Activated naive CD8-positive, alpha-beta T cell treated with anti-CD3 and anti-CD28 coated beads, Interleukin-2, amount 50 U/mL, for 16 hours (primary cell): ENCODE measurements around the gene ZCCHC7.
"Not testable (repeated sequence)": the region's sequence is repeated elsewhere in the genome, so short reads cannot be mapped to it uniquely, and the experiment has no call there.

ENCODE experiments used
- DNase-seq: peaks from one replicate; pipeline ENCODE4 v3.0.0-alpha.2; 2020; ENCODE audit warnings: low read depth, low spot score

ZCCHC7 gene

DNA sequence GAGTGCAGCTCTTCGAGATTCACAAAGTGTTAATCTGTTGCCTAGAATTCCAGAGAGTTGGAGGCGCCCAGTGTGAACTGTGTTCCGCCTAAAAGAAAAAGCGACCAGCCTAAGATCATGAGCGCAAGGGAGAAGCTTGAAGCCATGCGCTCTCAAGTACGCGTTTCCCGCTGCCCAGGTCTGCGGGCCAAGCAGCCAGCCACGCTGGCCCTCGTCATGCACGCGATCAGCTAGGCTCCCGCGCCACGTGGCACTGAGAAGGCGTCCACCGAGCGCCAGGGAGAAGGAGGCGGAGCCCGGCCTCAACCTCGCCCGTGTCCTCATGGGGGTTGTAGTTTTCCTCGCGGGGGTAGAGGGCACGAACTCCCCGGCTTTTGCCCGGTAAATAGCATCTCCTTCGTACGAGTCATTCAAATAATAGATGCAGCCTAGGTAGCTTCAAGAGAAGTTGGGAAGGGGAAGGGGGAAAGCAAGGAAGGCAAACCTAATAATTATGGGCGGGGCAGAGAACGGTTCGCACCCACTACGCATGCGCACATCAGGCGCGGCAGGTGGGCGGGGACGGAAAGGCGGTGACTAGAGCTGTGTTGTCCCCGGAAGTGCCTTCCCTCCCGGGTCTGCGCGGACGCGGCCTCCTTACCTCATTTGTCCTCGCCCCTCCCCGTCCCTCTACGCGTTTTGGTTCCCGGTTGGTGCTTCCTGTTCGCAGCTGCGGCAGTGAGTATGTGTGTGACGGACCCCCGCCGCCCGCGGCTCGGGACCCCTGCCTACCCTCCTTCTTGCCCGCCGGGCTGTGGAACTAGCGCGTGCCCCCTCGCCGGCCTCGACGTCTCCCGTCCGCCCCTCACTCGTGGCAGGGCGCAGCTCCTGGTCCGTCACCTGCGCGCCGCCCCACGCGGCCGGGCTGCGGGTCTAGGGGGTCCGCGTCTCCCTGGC, at the start of gene ZCCHC7:
Gene ZCCHC7 (plus strand): TSS at position 668 of the 936 bp plus-strand sequence.
- DNase-seq, result peak; percentile 96

DNA sequence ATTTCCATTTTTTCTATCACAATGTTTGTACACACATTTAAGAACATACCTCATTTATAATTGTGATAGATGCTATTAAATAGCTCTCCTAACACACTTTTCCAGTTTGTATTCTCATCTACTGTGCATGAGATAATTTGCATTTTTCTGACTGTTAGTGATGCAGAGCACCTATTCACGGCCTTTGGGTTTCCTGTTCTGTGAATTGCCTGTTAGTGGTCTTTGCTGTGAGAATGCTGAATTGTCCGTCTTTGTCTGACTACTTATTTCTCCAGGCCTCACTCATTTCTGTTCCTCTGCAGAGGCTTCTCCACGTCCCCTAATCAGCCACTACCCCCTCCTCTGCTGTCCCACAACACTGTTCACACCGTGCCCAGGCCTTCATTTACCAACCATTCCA, 45.6 kb upstream of the ZCCHC7 start:
- DNase-seq, result not testable (repeated sequence)

GRCh38 chr9:37079370-37080164, 40.8 kb upstream of the ZCCHC7 start:
- DNase-seq, result peak; percentile 86

DNA sequence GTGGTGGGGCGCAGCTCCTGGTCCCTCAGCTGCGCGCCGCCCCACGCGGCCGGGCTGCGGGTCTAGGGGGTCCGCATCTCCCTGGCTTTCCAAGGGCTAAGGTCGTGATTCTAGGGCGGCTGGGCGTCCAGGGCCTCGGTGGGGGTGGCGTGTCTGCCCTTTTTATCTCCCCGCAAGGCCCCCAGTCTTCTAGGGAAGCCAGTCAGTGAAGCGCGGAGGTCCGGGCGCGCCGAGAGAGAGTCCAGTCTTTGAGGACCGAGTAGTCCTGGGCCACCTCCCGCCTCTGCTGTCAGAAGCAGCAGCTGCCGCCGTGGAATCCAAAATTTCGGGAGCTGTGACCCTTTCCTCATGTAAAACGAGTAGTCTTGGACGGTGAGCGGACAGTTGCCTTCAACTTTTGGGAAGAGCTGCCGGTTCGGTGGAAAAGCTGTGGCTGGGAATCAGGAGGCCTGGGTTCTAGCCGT, 40.2 kb upstream of the ZCCHC7 start:
- DNase-seq, result not testable (repeated sequence)

- not testable (repeated sequence) for DNase-seq
These were observed 38.9 kb upstream of the ZCCHC7 start for GRCh38 chr9:37081507-37081906.

GRCh38 chr9:37082214-37082765, 38.1 kb upstream of the ZCCHC7 start:
- DNase-seq, result no peak

- DNase-seq, result no peak
These were observed 36.7 kb upstream of the ZCCHC7 start for GRCh38 chr9:37083654-37084053.

DNA sequence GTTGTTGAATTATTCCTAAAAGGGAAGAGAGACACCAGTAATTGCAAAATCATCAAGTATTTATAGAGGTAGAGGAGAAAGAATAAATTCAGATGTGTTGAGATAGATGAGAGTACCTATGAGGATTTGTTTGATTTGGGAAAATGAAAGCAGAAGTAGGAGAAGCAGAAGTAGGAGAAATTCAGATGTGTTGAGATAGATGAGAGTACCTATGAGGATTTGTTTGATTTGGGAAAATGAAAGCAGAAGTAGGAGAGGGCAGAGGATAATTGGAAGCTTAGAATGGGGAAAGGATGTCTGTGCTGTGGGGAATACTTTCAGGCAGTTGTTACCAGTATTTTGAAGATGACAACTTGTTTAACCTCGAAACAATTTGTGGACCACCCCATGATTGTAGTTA, 35.1 kb upstream of the ZCCHC7 start:
- DNase-seq, result no peak

DNA sequence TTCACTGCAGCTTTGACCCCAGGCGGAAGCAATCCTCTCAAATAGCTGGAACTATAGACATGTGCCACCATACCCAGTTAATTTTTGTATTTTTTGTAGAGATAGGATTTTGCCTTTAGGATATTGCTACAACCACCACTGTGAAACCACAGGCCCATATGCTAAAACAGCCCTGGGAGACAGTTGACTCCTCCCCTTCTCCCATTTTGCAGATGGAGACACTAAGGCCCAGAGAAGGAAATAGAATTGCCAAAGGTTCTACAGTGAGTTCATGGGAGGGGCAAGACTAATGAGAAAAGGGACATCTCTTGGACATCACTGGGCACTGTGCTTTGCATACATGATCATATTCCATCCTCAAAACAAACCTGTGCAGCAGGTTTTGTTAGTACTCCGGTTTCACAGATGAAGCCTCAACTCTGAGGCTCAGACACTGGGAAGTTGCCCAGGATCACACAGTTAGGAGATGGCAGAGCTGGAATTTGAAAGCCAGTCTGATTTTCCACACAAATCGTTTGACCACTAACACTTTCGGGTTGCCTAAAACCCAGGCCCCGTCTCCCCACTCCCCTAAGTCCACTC, 27.6 kb upstream of the ZCCHC7 start:
- DNase-seq, result not testable (repeated sequence)

DNA sequence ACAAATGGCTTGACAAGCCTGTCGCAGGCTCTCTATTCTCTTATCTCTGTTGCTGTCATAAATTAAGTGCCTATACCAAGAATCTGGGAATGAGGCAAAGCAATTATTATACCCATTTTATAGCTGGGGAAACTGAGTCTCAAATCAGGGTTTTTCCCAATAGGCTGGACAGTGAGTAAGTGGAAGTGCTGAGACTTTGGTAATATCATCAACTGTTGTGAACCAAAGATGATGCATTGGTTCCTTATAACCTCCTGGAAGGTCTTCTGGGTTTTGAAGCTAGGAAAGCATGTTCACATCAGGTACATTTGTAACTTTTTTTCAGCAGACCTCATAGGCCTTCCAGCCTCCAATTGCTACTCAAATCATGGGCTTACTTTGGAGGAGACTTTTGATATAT, 25.6 kb upstream of the ZCCHC7 start:
- no peak for DNase-seq

DNA sequence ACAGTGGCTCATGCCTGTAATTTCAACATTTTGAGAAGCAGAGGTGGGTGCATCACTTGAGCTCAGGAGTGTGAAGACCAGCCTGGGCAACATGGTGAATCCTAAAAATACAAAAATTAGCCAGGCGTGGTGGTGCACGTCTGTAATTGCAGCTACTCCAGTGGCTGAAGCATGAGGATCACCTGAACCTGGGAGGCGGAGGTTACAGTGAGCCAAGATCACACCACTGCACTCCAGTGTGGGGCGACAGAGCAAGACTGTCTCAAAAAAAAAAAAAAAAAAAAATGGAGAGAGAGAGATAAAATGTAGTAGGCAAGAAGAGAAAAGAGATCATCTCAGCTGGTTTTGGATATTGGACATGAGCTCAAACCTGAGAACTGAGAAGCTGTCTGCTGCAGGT, 23.7 kb upstream of the ZCCHC7 start:
- no peak for DNase-seq

DNA sequence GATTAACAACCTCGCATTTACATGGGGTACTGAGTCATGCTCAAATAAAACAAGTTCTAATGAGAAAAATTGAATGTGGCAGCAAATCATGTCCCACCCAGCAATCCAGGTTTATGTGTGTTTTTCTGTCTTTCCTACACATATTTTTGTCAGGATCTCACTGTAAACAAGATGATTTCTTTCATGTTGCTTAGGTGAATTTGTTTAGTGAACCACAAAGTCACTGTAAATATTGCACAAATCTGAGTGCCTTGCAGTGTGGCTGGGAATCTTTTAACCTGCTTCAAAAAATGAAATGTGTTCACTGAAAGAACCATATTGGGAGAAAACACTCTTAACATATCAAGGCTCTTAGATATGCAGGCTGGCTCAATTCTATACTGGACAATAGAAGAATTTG, 23.1 kb upstream of the ZCCHC7 start:
- no peak for DNase-seq

DNA sequence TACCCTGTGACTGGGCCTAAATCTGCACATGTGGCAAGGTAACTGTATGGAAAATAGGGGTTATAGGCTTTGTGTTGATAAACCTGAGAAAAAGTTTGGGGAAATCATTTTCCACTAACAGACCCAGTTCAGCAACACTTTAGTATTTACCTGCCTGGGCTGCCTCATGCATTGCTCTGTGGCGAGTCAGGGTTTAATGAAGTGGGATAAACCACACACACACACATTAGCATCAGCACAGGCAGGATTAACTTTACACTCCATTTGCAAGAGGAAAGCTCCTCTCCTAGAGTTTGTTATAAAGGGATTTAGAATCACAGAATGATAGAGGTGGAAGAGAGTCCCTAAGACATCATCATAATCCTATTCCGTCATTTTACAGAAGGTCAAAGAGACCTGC, 20.0 kb upstream of the ZCCHC7 start:
- no peak for DNase-seq

DNA sequence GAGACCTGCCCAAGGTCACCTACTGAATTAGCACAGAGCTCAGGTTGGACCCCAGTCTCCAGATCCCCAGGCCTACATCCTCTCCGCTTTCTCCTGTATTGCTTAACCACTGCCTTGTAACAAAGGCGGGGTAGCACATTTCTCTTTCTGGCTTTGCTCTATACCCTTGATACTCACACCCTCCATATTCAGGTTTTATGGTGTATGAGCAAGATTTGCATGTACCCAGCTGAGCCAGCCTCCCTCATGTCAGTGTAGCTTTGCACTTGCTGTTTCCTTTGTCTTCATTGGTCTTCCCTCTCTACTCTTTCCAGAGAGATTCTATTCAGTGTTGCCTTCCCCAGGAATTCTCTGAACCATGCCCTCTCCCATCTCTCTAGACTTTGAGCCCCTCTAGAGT, 19.6 kb upstream of the ZCCHC7 start:
- no peak for DNase-seq

- no peak for DNase-seq
These were observed 17.9 kb upstream of the ZCCHC7 start for GRCh38 chr9:37102486-37102885.

- DNase-seq, result no peak
These were observed 16.0 kb upstream of the ZCCHC7 start for GRCh38 chr9:37104183-37104889.

- no peak for DNase-seq
These were observed 15.1 kb upstream of the ZCCHC7 start for GRCh38 chr9:37105234-37105633.

DNA sequence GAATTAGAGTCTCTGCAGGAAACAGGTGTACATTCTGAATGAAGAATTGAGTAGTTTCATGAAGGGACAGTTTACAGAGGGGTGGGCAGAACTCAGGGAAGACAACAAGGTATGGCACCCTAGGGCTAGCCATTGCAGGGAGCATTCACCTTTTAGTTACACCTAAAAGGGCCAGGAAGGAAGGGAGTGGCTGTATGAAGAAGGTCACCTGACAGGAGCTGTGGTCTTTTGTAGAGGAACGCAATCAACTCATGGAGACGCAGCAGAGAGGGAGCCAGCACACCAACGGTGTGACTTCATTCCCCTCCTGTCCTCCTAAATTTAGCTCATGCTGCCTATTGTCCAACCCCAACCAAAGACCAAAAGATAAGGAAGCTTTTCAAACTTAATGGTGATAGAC, 12.7 kb upstream of the ZCCHC7 start:
- DNase-seq, result no peak

- not testable (repeated sequence) for DNase-seq
These were observed 5.9 kb upstream of the ZCCHC7 start for GRCh38 chr9:37114442-37114841.

DNA sequence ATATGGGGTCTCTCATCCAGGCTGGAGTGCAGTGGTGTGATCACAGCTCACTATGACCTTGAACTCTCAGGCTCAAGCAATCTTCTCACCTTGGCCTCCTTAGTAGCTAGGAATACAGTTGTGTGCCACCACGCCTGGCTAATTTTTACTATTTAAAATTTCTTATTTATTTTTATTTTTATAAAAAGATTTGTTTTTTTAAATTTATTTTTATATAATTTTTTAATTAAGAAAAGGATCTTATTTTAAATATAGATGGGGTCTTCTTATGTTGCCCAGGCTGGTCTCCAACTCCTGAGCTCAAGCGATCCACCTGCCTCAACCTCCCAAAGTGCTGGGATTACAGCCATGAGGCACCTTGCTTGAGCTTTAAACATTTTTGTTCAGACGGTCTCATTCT, 2.4 kb upstream of the ZCCHC7 start:
- no peak for DNase-seq

- DNase-seq, result no peak
These were observed 1.0 kb upstream of the ZCCHC7 start for GRCh38 chr9:37119360-37119759.
